Keratinocyte (primary cell): ENCODE measurements around the gene SBNO1. TPM values are rescaled to one million over a fixed set of nuclear protein-coding genes. Genes with fewer than 3 reads are reported as not detected.
A peak's percentile ranks its signal among the peaks of the same experiment; 100 is the strongest.

ENCODE experiments used
- DNase-seq: peaks from one replicate; pipeline ENCODE4 v3.0.0-alpha.2; 2011; ENCODE audit warnings: low read depth, missing footprints, low spot score
- FAIRE-seq: peaks from 2 replicates; lab custom pipeline; 2011; peaks lifted over from hg19 to GRCh38; lab: Jason Lieb, UNC
- H2AFZ ChIP-seq: 2 replicates; pipeline ENCODE4 v1.6.0; 2012; ENCODE audit warnings: low read length, control low read depth, inconsistent platforms; ENCODE audit not compliant: control insufficient read depth
- H3K27ac ChIP-seq: 2 replicates; pipeline ENCODE4 v1.5.1; 2011; ENCODE audit warnings: low read length; ENCODE audit not compliant: control insufficient read depth, insufficient read depth
- H3K27me3 ChIP-seq: 3 replicates; pipeline ENCODE4 v1.6.0; 2011; ENCODE audit warnings: low read length; ENCODE audit not compliant: control insufficient read depth, insufficient read depth; ENCODE audit errors: extremely low read depth
- H3K36me3 ChIP-seq, 2 experiments: 2 replicates in 1 of 2; 3 replicates in 1 of 2; pipeline ENCODE4 v1.5.1; 2011; ENCODE audit warnings: low read length in 2 of 2, mild to moderate bottlenecking in 1 of 2; ENCODE audit not compliant: control insufficient read depth in 2 of 2, insufficient read depth in 2 of 2; ENCODE audit errors: extremely low read depth in 1 of 2
- H3K4me1 ChIP-seq: 3 replicates; pipeline ENCODE4 v1.5.1; 2011; ENCODE audit warnings: low read length; ENCODE audit not compliant: control insufficient read depth, insufficient read depth; ENCODE audit errors: extremely low read depth
- H3K4me2 ChIP-seq: 3 replicates; pipeline ENCODE4 v1.6.0; 2011; ENCODE audit warnings: low read depth, low read length; ENCODE audit not compliant: control insufficient read depth, insufficient read depth; ENCODE audit errors: extremely low read depth
- H3K4me3 ChIP-seq, 3 experiments: fragments of 200-600 bp in 1 of 3; sonication (generic) in 1 of 3; 2 replicates in 2 of 3; 3 replicates in 1 of 3; pipeline ENCODE4 v1.5.1; 2011 to 2016; ENCODE audit warnings: low read length in 3 of 3, mild to moderate bottlenecking in 3 of 3, control low read depth in 2 of 3, inconsistent platforms in 1 of 3, low read depth in 1 of 3, mixed read lengths in 1 of 3, mixed run types in 1 of 3, moderate library complexity in 1 of 3; ENCODE audit not compliant: control insufficient read depth in 2 of 3, insufficient read depth in 2 of 3; ENCODE audit errors: extremely low read depth in 1 of 3
- H3K79me2 ChIP-seq: 2 replicates; pipeline ENCODE4 v1.6.0; 2012; ENCODE audit warnings: low read length; ENCODE audit not compliant: control insufficient read depth, insufficient read depth
- H3K9ac ChIP-seq: 3 replicates; pipeline ENCODE4 v1.6.0; 2011; ENCODE audit warnings: low read length; ENCODE audit not compliant: control insufficient read depth, insufficient read depth; ENCODE audit errors: extremely low read depth
- H3K9me1 ChIP-seq: 3 replicates; pipeline ENCODE4 v1.6.0; 2011; ENCODE audit warnings: low read length; ENCODE audit not compliant: control insufficient read depth, insufficient read depth; ENCODE audit errors: extremely low read depth
- H3K9me3 ChIP-seq: 2 replicates; pipeline ENCODE4 v1.5.1; 2012; ENCODE audit warnings: low read depth, low read length; ENCODE audit not compliant: control insufficient read depth
- H4K20me1 ChIP-seq: 3 replicates; pipeline ENCODE4 v1.6.0; 2011; ENCODE audit warnings: low read length; ENCODE audit not compliant: control insufficient read depth, insufficient read depth; ENCODE audit errors: extremely low read depth
- CTCF ChIP-seq, 3 experiments: IDR thresholded peaks in 1 of 3; conservative IDR thresholded peaks in 1 of 3; optimal IDR thresholded peaks in 1 of 3; 2 replicates in 2 of 3; 3 replicates in 1 of 3; pipeline versions ENCODE3 to v1.5.1; 2011; ENCODE audit warnings: low read length in 3 of 3, mild to moderate bottlenecking in 3 of 3, moderate library complexity in 2 of 3, control low read depth in 1 of 3, inconsistent platforms in 1 of 3; ENCODE audit not compliant: insufficient read depth in 2 of 3; ENCODE audit errors: extremely low read depth in 1 of 3
- EZH2 ChIP-seq: IDR thresholded peaks from one replicate; pipeline ENCODE4 v1.6.1; 2012; ENCODE audit warnings: inconsistent platforms, mild to moderate bottlenecking, low read length, moderate library complexity
- dilution Hi-C: fragments of 300-500 bp; cut with MboI; formaldehyde crosslinking; loops from one replicate; pipeline ENCODE4 v1.7.0; 2020; ENCODE audit warnings: low sequenced_read_pairs; ENCODE audit not compliant: extremely low pct_ligation_motif_present
- polyA plus RNA-seq, 5 experiments: library from polyadenylated mRNA; depleted of rRNA in 3 of 5; stranded (reverse) in 3 of 5; stranded (forward) in 1 of 5; unstranded in 1 of 5; fragments of >200 nt; gene quantifications; 1 replicate in 1 of 5; 2 replicates in 3 of 5; 3 replicates in 1 of 5; pipeline versions ENCODE4 v1.2.1 to v1.2.3, GENCODE V29; 2011 to 2012; ENCODE audit warnings: missing spikeins in 2 of 5, low read depth in 1 of 5, low replicate concordance in 1 of 5

The SBNO1 gene
- polyA plus RNA-seq, 1 donor (not counting 4 experiments of a cell fraction or from before 2014, with no cell fraction given): 18.4 TPM

DNA sequence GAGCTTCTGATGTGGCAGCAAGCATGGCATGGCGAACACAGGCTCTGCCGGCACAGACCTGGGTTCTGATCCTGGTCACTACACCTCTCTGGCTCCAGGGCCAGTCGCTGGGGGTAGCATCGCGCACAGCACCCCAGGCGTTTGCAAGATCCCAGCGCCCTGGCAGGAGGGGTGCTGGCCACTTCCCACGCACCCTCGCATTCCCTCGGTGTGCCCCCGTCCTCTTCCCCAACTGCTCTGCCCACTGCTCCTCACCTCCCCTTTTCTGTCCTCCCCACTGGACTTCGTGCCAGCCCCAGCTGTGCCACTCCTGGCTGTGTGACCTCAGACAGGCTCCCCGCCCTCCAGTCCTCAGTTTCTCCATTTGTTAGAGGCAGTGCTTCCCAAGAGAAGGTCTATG, 95.8 kb downstream of the SBNO1 start:
- DNase-seq: no peak
- H3K9ac ChIP-seq: no peak overlapping the region
- no peaks in the 10 kb centered on the region for H3K9me3 ChIP-seq
- no peak overlapping the region for H3K4me3 ChIP-seq
- H3K27ac ChIP-seq: no peak overlapping the region
- H2AFZ ChIP-seq: no peak overlapping the region
- peaks cover 20% of the 10 kb centered on the region in 2 experiments for H3K36me3 ChIP-seq
- no peaks in the 10 kb centered on the region for H3K9me1 ChIP-seq
- peaks cover 11% of the 10 kb centered on the region for H3K4me1 ChIP-seq
- no peak for TF ChIP-seq CTCF (optimal IDR thresholded peaks at IDR 0.05 in 1 of 3, IDR thresholded peaks at IDR 0.05 in 1 of 3, conservative IDR thresholded peaks at IDR 0.05 in 1 of 3; ENCODE audit: extremely low read depth in 1 of 3, insufficient read depth in 2 of 3, low read length in 3 of 3)
- no peak for TF ChIP-seq EZH2
- peak overlapping the region; percentile 2 for H3K4me2 ChIP-seq
- H4K20me1 ChIP-seq: peaks cover 7% of the 10 kb centered on the region
- H3K27me3 ChIP-seq: no peaks in the 10 kb centered on the region
- FAIRE-seq: no peak
- peaks cover 54% of the 10 kb centered on the region for H3K79me2 ChIP-seq
- dilution Hi-C loops: no loop called here

DNA sequence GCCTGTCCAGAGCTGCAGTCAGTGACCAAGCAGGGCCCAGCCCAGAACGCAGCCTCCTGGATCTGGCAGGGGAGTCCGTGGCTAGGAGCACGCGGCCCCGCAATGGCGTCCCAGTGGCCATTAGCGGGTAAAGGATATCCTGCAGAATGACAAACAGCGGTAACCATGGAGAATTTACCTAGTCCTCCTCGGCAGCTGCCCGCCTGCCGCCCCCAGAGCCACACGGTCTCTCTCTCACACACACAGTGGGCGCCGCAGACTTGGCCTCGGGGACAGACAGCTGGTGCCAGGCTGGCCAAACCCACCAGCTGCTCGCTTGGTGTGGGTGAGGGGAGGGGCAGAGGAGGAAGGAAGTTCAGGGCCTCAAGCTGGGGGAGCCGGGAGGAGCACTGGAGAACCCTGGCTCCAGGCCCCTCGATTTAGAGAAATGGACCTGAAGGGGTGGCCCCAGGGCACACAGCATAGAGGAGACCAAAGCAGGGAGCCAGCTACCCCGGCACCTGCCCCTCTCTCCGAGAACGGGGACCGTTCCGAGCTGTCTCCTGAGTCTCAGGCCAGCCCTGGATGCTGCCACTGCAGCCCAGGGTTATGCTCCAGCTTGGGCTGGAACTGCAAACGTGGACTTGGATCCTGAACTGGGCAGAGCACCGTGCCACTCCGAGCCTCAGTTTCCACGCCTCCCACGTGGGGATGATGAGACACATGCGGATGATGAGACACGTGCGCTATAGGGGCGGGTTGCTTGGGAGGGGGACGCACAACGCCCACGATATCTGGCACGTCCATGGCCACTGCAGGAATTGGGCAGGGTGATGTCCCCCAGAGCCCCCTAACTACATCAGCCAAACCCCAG, 96.4 kb downstream of the SBNO1 start:
- Histone ChIP-seq H3K4me2 (no peak overlapping the region), H3K4me1 (peaks cover 11% of the 10 kb centered on the region), H4K20me1 (peaks cover 7% of the 10 kb centered on the region), H3K9me1 (no peaks in the 10 kb centered on the region), H3K4me3 (no peak overlapping the region), H3K9me3 (no peaks in the 10 kb centered on the region), H2AFZ (no peak overlapping the region), H3K79me2 (peaks cover 60% of the 10 kb centered on the region), H3K36me3 (peaks cover 20 to 23% of the 10 kb centered on the region in 2 experiments), H3K27ac (no peak overlapping the region), H3K9ac (no peak overlapping the region), H3K27me3 (no peaks in the 10 kb centered on the region)
- dilution Hi-C loops: no loop called here
- TF ChIP-seq EZH2 (no peak), CTCF (optimal IDR thresholded peaks at IDR 0.05 in 1 of 3, IDR thresholded peaks at IDR 0.05 in 1 of 3, conservative IDR thresholded peaks at IDR 0.05 in 1 of 3; ENCODE audit: extremely low read depth in 1 of 3, insufficient read depth in 2 of 3, low read length in 3 of 3) (no peak)
- DNase-seq (no peak), FAIRE-seq (no peak)
